HepG2 (cell line): ENCODE measurements around the gene QDPR. TPM values are rescaled to one million over a fixed set of nuclear protein-coding genes. Genes with fewer than 3 reads are reported as not detected.

Source experiments
- ATAC-seq: fragments of 200-7000 bp; cut with Tn5 transposase; 3 replicates; pipeline ENCODE4 v1.9.1; 2020; ENCODE audit warnings: mild to moderate bottlenecking, moderate library complexity
- BruUV-seq: library from RNA; stranded (reverse); fragments of 400-500 nt; replicated peaks from 2 replicates; lab custom pipeline; 2021; lab: Mats Ljungman, UMichigan
- CTCF ChIA-PET: fragments of 300-600 bp; formaldehyde crosslinking; extraction: SDS; loops from one replicate; lab custom pipeline; 2021; ENCODE audit warnings: low total read pairs, inconsistent platforms, low intra/inter-chr PET ratio; lab: Yijun Ruan, JAX
- POLR2A ChIA-PET: fragments of 350-600 bp; sonication (Branson Sonifier 250); formaldehyde crosslinking; loops from one replicate; lab custom pipeline; 2020; ENCODE audit warnings: antibody characterized with exemption, inconsistent platforms; lab: Yijun Ruan, JAX
- DNase-seq: peaks from one replicate; pipeline ENCODE4 v3.0.0-alpha.2; 2015; ENCODE audit warnings: low spot score
- FAIRE-seq: peaks from 3 replicates; lab custom pipeline; 2011; peaks lifted over from hg19 to GRCh38; lab: Jason Lieb, UNC
- H2AFZ ChIP-seq: one replicate; pipeline ENCODE4 v1.6.1; 2011; ENCODE audit warnings: low read length, inconsistent platforms
- H3K27ac ChIP-seq: fragments of 300-600 bp; 3 replicates; pipeline ENCODE4 v1.8.0; 2011; ENCODE audit warnings: mixed run types, mild to moderate bottlenecking, mixed read lengths, low read length, inconsistent platforms; ENCODE audit not compliant: insufficient read depth; ENCODE audit errors: extremely low read length
- H3K27me3 ChIP-seq, 2 experiments: fragments of 200-600 bp in 1 of 2; 2 replicates in 1 of 2; 3 replicates in 1 of 2; pipeline versions ENCODE4 v1.6.0 to v1.8.0; 2011; ENCODE audit warnings: low read length in 2 of 2, mild to moderate bottlenecking in 2 of 2, moderate library complexity in 2 of 2, inconsistent platforms in 1 of 2; ENCODE audit not compliant: insufficient read depth in 2 of 2, control insufficient read depth in 1 of 2
- H3K36me3 ChIP-seq, 2 experiments: fragments of 200-600 bp in 1 of 2; replicated peaks in 1 of 2; 2 replicates in 1 of 2; 3 replicates in 1 of 2; pipeline versions ENCODE4 v1.5.1 to v1.8.0; 2011; ENCODE audit warnings: low read length in 2 of 2, inconsistent platforms in 1 of 2; ENCODE audit not compliant: insufficient read depth in 2 of 2, control insufficient read depth in 1 of 2
- H3K4me1 ChIP-seq: 2 replicates; pipeline ENCODE4 v1.5.1; 2012; ENCODE audit warnings: low read length, inconsistent platforms; ENCODE audit not compliant: insufficient read depth
- H3K4me2 ChIP-seq: 2 replicates; pipeline ENCODE4 v1.6.0; 2011; ENCODE audit warnings: low read depth, low read length, inconsistent platforms
- H3K4me3 ChIP-seq, 3 experiments: fragments of 200-600 bp in 1 of 3; sonication (generic), shearing (Covaris generic) in 1 of 3; replicated peaks in 1 of 3; 2 replicates each; pipeline ENCODE4 v1.5.1; 2011 to 2016; ENCODE audit warnings: low read length in 3 of 3, inconsistent platforms in 2 of 3, low read depth in 2 of 3, mild to moderate bottlenecking in 2 of 3, control low read depth in 1 of 3, mixed read lengths in 1 of 3; ENCODE audit not compliant: insufficient read depth in 1 of 3
- H3K79me2 ChIP-seq: one replicate; pipeline ENCODE4 v1.6.1; 2011; ENCODE audit warnings: low read length, inconsistent platforms; ENCODE audit not compliant: insufficient read depth
- H3K9ac ChIP-seq: 2 replicates; pipeline ENCODE4 v1.6.0; 2011; ENCODE audit warnings: mild to moderate bottlenecking, low read depth, low read length, inconsistent platforms; ENCODE audit not compliant: insufficient read depth
- H3K9me3 ChIP-seq: 2 replicates; pipeline ENCODE4 v1.5.1; 2012; ENCODE audit warnings: mild to moderate bottlenecking, low read length
- H4K20me1 ChIP-seq: 2 replicates; pipeline ENCODE4 v1.6.0; 2011; ENCODE audit warnings: inconsistent platforms, mild to moderate bottlenecking, low read length, moderate library complexity; ENCODE audit not compliant: insufficient read depth
- ETV5 ChIP-seq: IDR thresholded peaks from 2 replicates; pipeline ENCODE4 v1.6.1; 2018; ENCODE audit warnings: missing biosample characterization, missing genetic modification reagents, inconsistent platforms, borderline replicate concordance
- ZBTB7A ChIP-seq: sonication (generic); formaldehyde crosslinking; IDR thresholded peaks from 2 replicates; pipeline ENCODE4 v1.8.0; 2022; ENCODE audit warnings: mild to moderate bottlenecking, missing genetic modification reagents
- ZNF251 ChIP-seq: sonication (generic); formaldehyde crosslinking; IDR thresholded peaks from 2 replicates; pipeline ENCODE4 v1.9.0; 2021; ENCODE audit warnings: mild to moderate bottlenecking, missing genetic modification reagents
- ZNF556 ChIP-seq: sonication (generic); formaldehyde crosslinking; IDR thresholded peaks from 2 replicates; pipeline ENCODE4 v1.4.0; 2020; ENCODE audit warnings: mild to moderate bottlenecking, missing genetic modification reagents, borderline replicate concordance
- WGBS: methylation state at CpG from one replicate; pipeline ENCODE4 v1.1.6; 2017; ENCODE audit warnings: low lambda C conversion rate; 5-methylcytosine and 5-hydroxymethylcytosine counted together
- in situ Hi-C: cut with HindIII; loops from 2 replicates; pipeline ENCODE4 v1.10.0; 2017; ENCODE audit warnings: low pct_unique_long_range_greater_than_20kb; ENCODE audit not compliant: extremely low pct_ligation_motif_present
- intact Hi-C: fragments of 100-400 bp; cut with micrococcal nuclease; formaldehyde crosslinking; loops from one replicate; pipeline ENCODE4 v1.10.0; 2022; ENCODE audit not compliant: unreplicated experiment
- polyA plus RNA-seq, 8 experiments: library from polyadenylated mRNA; depleted of rRNA in 3 of 8; stranded (reverse) in 7 of 8; unstranded in 1 of 8; fragments of >200 nt; fragmentation: Illumina TruSeq in 4 of 8; extraction: Trizol in 4 of 8; gene quantifications; 2 replicates each; pipeline versions ENCODE4 v1.2.1 to v1.2.3, GENCODE V29; 2011 to 2016; ENCODE audit warnings: low read depth in 4 of 8, missing spikeins in 1 of 8, mixed read lengths in 1 of 8; ENCODE audit not compliant: insufficient read depth in 1 of 8
- total RNA-seq, 5 experiments: library from RNA; depleted of rRNA; stranded (reverse); fragments of >200 nt; fragmentation: Illumina TruSeq; extraction: Trizol; gene quantifications; 2 replicates each; pipeline ENCODE4 v1.2.3, GENCODE V29; 2016; ENCODE audit warnings: low read depth in 1 of 5
- TF ChIP-seq, protein P1 (sequence below): sonication (generic); formaldehyde crosslinking; IDR thresholded peaks from 2 replicates; pipeline ENCODE4 v1.5.1; 2020; ENCODE audit warnings: missing genetic modification reagents, mild to moderate bottlenecking, borderline replicate concordance

QDPR gene
- total and polyA plus RNA-seq, 2 of the 13 experiments (the other 11 are each of a cell fraction or from before 2014, with no cell fraction given), result 9.9 to 95.5 TPM

DNA sequence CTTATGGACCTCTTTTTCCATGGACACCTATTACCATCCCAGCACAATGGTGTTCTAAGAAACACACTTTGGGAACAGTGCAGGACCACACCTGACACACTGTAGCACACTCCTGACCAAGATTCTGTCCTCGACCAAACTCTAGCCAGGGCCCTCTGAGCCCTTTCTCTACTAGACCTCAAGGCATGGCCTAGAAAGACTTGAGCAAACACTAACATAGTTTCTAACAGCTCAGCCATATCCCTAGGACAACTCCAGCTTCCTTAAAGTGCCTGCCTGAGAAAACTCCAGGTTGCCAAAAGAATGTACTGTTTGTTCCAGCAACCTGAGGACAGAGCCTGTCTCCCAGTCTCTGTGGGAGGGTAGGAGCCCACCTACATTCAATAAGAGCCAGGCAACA is 48.3 kb downstream of the QDPR start:
- ATAC-seq, result no peak
- ChIA-PET CTCF (no interaction called here), POLR2A (no interaction called here)
- FAIRE-seq, result no peak
- H2AFZ ChIP-seq, result no peak overlapping the region
- no peaks in the 10 kb centered on the region for H3K36me3 ChIP-seq
- no peak overlapping the region for H3K27ac ChIP-seq
- no peaks in the 10 kb centered on the region for H4K20me1 ChIP-seq
- H3K4me3 ChIP-seq, result no peak overlapping the region
- no peaks in the 10 kb centered on the region for H3K4me1 ChIP-seq
- H3K4me2 ChIP-seq, result no peak overlapping the region
- in situ Hi-C loops, result loop anchor here (25.0 kb wide), 1 partner anchor 1176 kb away; no protein-coding TSS in a partner anchor
- no peaks in the 10 kb centered on the region for H3K79me2 ChIP-seq
- no peaks in the 10 kb centered on the region for H3K9me3 ChIP-seq
- DNase-seq, result no peak
- no peak for TF ChIP-seq ZBTB7A (CRISPR knock-in tag)
- TF ChIP-seq, protein P1, sequence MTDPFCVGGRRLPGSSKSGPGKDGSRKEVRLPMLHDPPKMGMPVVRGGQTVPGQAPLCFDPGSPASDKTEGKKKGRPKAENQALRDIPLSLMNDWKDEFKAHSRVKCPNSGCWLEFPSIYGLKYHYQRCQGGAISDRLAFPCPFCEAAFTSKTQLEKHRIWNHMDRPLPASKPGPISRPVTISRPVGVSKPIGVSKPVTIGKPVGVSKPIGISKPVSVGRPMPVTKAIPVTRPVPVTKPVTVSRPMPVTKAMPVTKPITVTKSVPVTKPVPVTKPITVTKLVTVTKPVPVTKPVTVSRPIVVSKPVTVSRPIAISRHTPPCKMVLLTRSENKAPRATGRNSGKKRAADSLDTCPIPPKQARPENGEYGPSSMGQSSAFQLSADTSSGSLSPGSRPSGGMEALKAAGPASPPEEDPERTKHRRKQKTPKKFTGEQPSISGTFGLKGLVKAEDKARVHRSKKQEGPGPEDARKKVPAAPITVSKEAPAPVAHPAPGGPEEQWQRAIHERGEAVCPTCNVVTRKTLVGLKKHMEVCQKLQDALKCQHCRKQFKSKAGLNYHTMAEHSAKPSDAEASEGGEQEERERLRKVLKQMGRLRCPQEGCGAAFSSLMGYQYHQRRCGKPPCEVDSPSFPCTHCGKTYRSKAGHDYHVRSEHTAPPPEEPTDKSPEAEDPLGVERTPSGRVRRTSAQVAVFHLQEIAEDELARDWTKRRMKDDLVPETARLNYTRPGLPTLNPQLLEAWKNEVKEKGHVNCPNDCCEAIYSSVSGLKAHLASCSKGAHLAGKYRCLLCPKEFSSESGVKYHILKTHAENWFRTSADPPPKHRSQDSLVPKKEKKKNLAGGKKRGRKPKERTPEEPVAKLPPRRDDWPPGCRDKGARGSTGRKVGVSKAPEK, result no peak
- TF ChIP-seq ZNF556 (CRISPR knock-in tag), result no peak
- no peak for TF ChIP-seq ETV5 (CRISPR knock-in tag)
- no peak for TF ChIP-seq ZNF251 (CRISPR knock-in tag)
- TF ChIP-seq, all 625 proteins: peak for 0
- no TSS peak for BruUV-seq
- WGBS, result 36% methylated on average over 1 of the region's 1 CpG
- H3K27me3 ChIP-seq, result no peaks in the 10 kb centered on the region
- no peak overlapping the region for H3K9ac ChIP-seq
- intact Hi-C loops, result no loop called here
